Measurements from ENCODE around the gene MAPK8IP2. TPM values are rescaled to one million over a fixed set of nuclear protein-coding genes. Genes with fewer than 3 reads are reported as not detected.

The MAPK8IP2 gene
- total and polyA plus RNA-seq, 2 of the 13 experiments (the other 11 are each of a cell fraction or from before 2014, with no cell fraction given): 1.3 to 2.6 TPM

DNA sequence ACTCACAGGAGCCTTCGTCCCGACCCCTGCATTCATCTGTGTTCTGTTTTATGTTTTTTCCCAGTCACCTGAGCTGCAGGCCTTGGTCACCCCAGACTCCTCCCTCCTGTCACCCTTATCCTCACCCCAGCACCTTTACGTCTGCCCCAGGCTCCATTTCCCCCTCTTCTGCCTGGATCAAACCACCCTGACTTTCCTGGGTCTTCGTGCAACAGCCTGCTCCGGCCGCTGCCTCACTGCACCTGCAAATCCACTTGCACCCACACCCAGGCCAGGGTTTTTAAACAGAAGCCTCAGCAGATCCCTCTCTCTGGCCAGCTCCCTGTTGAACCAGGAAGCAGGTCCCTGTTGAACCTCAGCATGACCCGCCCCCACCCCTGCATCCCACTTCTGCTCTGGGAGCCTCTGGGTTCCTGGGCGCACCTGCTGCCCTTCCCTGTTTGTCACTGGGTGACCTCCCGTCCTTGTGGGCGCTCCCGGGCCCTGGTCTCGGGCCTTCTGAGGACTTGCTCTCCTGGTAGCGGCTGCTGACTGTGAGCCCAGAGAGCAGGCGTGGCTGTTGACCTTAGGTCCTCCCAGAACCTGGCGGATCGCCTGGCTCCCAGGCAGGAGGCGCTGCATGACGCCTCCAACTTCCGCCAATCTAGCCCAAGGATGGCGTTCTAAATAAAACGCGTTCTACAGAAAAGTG is 12.8 kb downstream of the MAPK8IP2 start (continued):
- TF ChIP-seq, protein P1, sequence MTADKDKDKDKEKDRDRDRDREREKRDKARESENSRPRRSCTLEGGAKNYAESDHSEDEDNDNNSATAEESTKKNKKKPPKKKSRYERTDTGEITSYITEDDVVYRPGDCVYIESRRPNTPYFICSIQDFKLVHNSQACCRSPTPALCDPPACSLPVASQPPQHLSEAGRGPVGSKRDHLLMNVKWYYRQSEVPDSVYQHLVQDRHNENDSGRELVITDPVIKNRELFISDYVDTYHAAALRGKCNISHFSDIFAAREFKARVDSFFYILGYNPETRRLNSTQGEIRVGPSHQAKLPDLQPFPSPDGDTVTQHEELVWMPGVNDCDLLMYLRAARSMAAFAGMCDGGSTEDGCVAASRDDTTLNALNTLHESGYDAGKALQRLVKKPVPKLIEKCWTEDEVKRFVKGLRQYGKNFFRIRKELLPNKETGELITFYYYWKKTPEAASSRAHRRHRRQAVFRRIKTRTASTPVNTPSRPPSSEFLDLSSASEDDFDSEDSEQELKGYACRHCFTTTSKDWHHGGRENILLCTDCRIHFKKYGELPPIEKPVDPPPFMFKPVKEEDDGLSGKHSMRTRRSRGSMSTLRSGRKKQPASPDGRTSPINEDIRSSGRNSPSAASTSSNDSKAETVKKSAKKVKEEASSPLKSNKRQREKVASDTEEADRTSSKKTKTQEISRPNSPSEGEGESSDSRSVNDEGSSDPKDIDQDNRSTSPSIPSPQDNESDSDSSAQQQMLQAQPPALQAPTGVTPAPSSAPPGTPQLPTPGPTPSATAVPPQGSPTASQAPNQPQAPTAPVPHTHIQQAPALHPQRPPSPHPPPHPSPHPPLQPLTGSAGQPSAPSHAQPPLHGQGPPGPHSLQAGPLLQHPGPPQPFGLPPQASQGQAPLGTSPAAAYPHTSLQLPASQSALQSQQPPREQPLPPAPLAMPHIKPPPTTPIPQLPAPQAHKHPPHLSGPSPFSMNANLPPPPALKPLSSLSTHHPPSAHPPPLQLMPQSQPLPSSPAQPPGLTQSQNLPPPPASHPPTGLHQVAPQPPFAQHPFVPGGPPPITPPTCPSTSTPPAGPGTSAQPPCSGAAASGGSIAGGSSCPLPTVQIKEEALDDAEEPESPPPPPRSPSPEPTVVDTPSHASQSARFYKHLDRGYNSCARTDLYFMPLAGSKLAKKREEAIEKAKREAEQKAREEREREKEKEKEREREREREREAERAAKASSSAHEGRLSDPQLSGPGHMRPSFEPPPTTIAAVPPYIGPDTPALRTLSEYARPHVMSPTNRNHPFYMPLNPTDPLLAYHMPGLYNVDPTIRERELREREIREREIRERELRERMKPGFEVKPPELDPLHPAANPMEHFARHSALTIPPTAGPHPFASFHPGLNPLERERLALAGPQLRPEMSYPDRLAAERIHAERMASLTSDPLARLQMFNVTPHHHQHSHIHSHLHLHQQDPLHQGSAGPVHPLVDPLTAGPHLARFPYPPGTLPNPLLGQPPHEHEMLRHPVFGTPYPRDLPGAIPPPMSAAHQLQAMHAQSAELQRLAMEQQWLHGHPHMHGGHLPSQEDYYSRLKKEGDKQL (CRISPR knock-in tag; IDR thresholded peaks at IDR 0.05; ENCODE audit: low read depth): no peak
- TF ChIP-seq ZNF337 (CRISPR knock-in tag; IDR thresholded peaks at IDR 0.05; ENCODE audit: borderline replicate concordance, low read depth) (no peak), CBFB (CRISPR knock-in tag; IDR thresholded peaks at IDR 0.05) (no peak), THAP11 (CRISPR knock-in tag; IDR thresholded peaks at IDR 0.05) (peak; percentile 38), SNAI1 (CRISPR knock-in tag; IDR thresholded peaks at IDR 0.05; ENCODE audit: borderline replicate concordance) (no peak), ZNF317 (CRISPR knock-in tag; IDR thresholded peaks at IDR 0.05) (no peak; the same call in 1 of the 2 replicates), SNRNP70 (IDR thresholded peaks at IDR 0.05; ENCODE audit: low read depth, low read length) (no peak), HOXA7 (CRISPR knock-in tag; IDR thresholded peaks at IDR 0.05) (no peak), ZNF460 (CRISPR knock-in tag; IDR thresholded peaks at IDR 0.05; ENCODE audit: borderline replicate concordance) (no peak), NFKB2 (CRISPR knock-in tag; IDR thresholded peaks at IDR 0.05; ENCODE audit: borderline replicate concordance) (no peak; the same call in 1 of the 2 replicates), AHR (CRISPR knock-in tag; IDR thresholded peaks at IDR 0.05) (no peak), ZNF724P (CRISPR knock-in tag; IDR thresholded peaks at IDR 0.05; ENCODE audit: borderline replicate concordance) (no peak), NAIF1 (CRISPR knock-in tag; IDR thresholded peaks at IDR 0.05; ENCODE audit: borderline replicate concordance) (no peak)
- TF ChIP-seq, protein P2, sequence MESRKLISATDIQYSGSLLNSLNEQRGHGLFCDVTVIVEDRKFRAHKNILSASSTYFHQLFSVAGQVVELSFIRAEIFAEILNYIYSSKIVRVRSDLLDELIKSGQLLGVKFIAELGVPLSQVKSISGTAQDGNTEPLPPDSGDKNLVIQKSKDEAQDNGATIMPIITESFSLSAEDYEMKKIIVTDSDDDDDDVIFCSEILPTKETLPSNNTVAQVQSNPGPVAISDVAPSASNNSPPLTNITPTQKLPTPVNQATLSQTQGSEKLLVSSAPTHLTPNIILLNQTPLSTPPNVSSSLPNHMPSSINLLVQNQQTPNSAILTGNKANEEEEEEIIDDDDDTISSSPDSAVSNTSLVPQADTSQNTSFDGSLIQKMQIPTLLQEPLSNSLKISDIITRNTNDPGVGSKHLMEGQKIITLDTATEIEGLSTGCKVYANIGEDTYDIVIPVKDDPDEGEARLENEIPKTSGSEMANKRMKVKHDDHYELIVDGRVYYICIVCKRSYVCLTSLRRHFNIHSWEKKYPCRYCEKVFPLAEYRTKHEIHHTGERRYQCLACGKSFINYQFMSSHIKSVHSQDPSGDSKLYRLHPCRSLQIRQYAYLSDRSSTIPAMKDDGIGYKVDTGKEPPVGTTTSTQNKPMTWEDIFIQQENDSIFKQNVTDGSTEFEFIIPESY (CRISPR knock-in tag; IDR thresholded peaks at IDR 0.05): no peak
- TF ChIP-seq, protein P3, sequence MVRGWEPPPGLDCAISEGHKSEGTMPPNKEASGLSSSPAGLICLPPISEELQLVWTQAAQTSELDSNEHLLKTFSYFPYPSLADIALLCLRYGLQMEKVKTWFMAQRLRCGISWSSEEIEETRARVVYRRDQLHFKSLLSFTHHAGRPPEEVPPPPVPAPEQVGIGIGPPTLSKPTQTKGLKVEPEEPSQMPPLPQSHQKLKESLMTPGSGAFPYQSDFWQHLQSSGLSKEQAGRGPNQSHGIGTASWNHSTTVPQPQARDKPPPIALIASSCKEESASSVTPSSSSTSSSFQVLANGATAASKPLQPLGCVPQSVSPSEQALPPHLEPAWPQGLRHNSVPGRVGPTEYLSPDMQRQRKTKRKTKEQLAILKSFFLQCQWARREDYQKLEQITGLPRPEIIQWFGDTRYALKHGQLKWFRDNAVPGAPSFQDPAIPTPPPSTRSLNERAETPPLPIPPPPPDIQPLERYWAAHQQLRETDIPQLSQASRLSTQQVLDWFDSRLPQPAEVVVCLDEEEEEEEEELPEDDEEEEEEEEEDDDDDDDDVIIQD (CRISPR knock-in tag; IDR thresholded peaks at IDR 0.05; ENCODE audit: low read depth): no peak; the same call in 1 of the 2 replicates
- TF ChIP-seq, protein P4, sequence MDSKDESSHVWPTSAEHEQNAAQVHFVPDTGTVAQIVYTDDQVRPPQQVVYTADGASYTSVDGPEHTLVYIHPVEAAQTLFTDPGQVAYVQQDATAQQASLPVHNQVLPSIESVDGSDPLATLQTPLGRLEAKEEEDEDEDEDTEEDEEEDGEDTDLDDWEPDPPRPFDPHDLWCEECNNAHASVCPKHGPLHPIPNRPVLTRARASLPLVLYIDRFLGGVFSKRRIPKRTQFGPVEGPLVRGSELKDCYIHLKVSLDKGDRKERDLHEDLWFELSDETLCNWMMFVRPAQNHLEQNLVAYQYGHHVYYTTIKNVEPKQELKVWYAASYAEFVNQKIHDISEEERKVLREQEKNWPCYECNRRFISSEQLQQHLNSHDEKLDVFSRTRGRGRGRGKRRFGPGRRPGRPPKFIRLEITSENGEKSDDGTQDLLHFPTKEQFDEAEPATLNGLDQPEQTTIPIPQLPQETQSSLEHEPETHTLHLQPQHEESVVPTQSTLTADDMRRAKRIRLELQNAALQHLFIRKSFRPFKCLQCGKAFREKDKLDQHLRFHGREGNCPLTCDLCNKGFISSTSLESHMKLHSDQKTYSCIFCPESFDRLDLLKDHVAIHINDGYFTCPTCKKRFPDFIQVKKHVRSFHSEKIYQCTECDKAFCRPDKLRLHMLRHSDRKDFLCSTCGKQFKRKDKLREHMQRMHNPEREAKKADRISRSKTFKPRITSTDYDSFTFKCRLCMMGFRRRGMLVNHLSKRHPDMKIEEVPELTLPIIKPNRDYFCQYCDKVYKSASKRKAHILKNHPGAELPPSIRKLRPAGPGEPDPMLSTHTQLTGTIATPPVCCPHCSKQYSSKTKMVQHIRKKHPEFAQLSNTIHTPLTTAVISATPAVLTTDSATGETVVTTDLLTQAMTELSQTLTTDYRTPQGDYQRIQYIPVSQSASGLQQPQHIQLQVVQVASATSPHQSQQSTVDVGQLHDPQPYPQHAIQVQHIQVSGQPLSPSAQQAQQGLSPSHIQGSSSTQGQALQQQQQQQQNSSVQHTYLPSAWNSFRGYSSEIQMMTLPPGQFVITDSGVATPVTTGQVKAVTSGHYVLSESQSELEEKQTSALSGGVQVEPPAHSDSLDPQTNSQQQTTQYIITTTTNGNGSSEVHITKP (CRISPR knock-in tag; IDR thresholded peaks at IDR 0.05; ENCODE audit: low read depth): no peak
